GM12878 (cell line): ENCODE measurements around the gene NDUFB2. TPM values are rescaled to one million over a fixed set of nuclear protein-coding genes. Genes with fewer than 3 reads are reported as not detected.

Experiments used
- ATAC-seq: fragments of 200-7000 bp; cut with Tn5 transposase; 3 replicates; pipeline ENCODE4 v1.9.1; 2020; ENCODE audit warnings: mild to moderate bottlenecking, moderate library complexity
- BruUV-seq: library from RNA; stranded (reverse); fragments of 400-500 nt; replicated peaks from 2 replicates; lab custom pipeline; 2021; lab: Mats Ljungman, UMichigan
- CTCF ChIA-PET: fragments of 300-600 bp; sonication (Branson Sonifier 250); formaldehyde crosslinking; extraction: SDS; loops from one replicate; lab custom pipeline; 2021; ENCODE audit warnings: inconsistent platforms; lab: Yijun Ruan, JAX
- POLR2A ChIA-PET: fragments of 350-600 bp; formaldehyde crosslinking; extraction: SDS; loops from one replicate; lab custom pipeline; 2021; ENCODE audit warnings: inconsistent platforms; lab: Charles Lee
- RAD21 ChIA-PET: fragments of 300-600 bp; sonication (Branson Sonifier 250); formaldehyde crosslinking; loops from one replicate; lab custom pipeline; 2023; ENCODE audit warnings: antibody characterized with exemption; ENCODE audit not compliant: unreplicated experiment; lab: Charles Lee
- SMC1A ChIA-PET: fragments of 300-600 bp; sonication (Branson Sonifier 250); formaldehyde crosslinking; loops from one replicate; lab custom pipeline; 2023; ENCODE audit not compliant: unreplicated experiment, uncharacterized antibody; lab: Charles Lee
- DNase-seq: peaks from one replicate; pipeline ENCODE4 v3.0.0-alpha.2; 2011; ENCODE audit warnings: low read depth, low spot score
- FAIRE-seq: peaks from 3 replicates; lab custom pipeline; 2011; peaks lifted over from hg19 to GRCh38; lab: Jason Lieb, UNC
- H2AFZ ChIP-seq: 2 replicates; pipeline ENCODE4 v1.6.0; 2011; ENCODE audit warnings: low read depth, low read length, control low read depth; ENCODE audit not compliant: control insufficient read depth
- H3K27ac ChIP-seq: 2 replicates; pipeline ENCODE4 v1.5.1; 2011; ENCODE audit warnings: control low read depth; ENCODE audit not compliant: control insufficient read depth, insufficient read depth
- H3K27me3 ChIP-seq, 2 experiments: replicated peaks in 1 of 2; 2 replicates each; pipeline versions ENCODE4 v1.6.0 to v1.6.1; 2011; ENCODE audit warnings: low read length in 1 of 2; ENCODE audit not compliant: control insufficient read depth in 2 of 2, insufficient read depth in 2 of 2
- H3K36me3 ChIP-seq, 2 experiments: 2 replicates each; pipeline ENCODE4 v1.5.1; 2011; ENCODE audit warnings: low read length in 1 of 2; ENCODE audit not compliant: control insufficient read depth in 2 of 2, insufficient read depth in 2 of 2
- H3K4me1 ChIP-seq: 2 replicates; pipeline ENCODE4 v1.6.1; 2011; ENCODE audit warnings: mild to moderate bottlenecking, low read length, moderate library complexity, mixed read lengths; ENCODE audit not compliant: control insufficient read depth, insufficient read depth
- H3K4me2 ChIP-seq: 2 replicates; pipeline ENCODE4 v1.6.0; 2011; ENCODE audit warnings: control low read depth; ENCODE audit not compliant: control insufficient read depth, insufficient read depth
- H3K4me3 ChIP-seq: fragments of 200-600 bp; sonication (generic); 2 replicates; pipeline ENCODE4 v1.5.1; 2016
- H3K79me2 ChIP-seq: 2 replicates; pipeline ENCODE4 v1.6.0; 2011; ENCODE audit warnings: low read length; ENCODE audit not compliant: control insufficient read depth, insufficient read depth
- H3K9ac ChIP-seq: 2 replicates; pipeline ENCODE4 v1.8.0; 2011; ENCODE audit warnings: low read length, control low read depth, mixed read lengths; ENCODE audit not compliant: control insufficient read depth, insufficient read depth
- H3K9me3 ChIP-seq: replicated peaks from 3 replicates; pipeline ENCODE4 v1.5.1; 2011; ENCODE audit warnings: mild to moderate bottlenecking, low read length; ENCODE audit not compliant: control insufficient read depth, insufficient read depth
- H4K20me1 ChIP-seq: 2 replicates; pipeline ENCODE4 v1.6.0; 2011; ENCODE audit not compliant: control insufficient read depth, insufficient read depth
- GABPA ChIP-seq: IDR thresholded peaks from 2 replicates; pipeline ENCODE4 v1.6.1; 2014; ENCODE audit warnings: antibody characterized with exemption, low read depth, mild to moderate bottlenecking, inconsistent platforms
- PKNOX1 ChIP-seq: fragments of 450-650 bp; IDR thresholded peaks from 2 replicates; pipeline ENCODE4 v1.6.1; 2016; ENCODE audit warnings: mild to moderate bottlenecking
- RBBP5 ChIP-seq: fragments of 200-600 bp; sonication (generic); conservative IDR thresholded peaks from 2 replicates; pipeline ENCODE4 v1.6.1; 2016
- SPI1 ChIP-seq: IDR thresholded peaks from 2 replicates; pipeline ENCODE4 v1.6.1; 2011; ENCODE audit warnings: low read depth, mild to moderate bottlenecking, low read length, moderate library complexity, borderline replicate concordance; ENCODE audit not compliant: insufficient read depth
- TCF12 ChIP-seq: IDR thresholded peaks from 2 replicates; pipeline ENCODE4 v1.6.1; 2011; ENCODE audit warnings: low read depth, mild to moderate bottlenecking, low read length
- TCF3 ChIP-seq: IDR thresholded peaks from 2 replicates; pipeline ENCODE4 v1.6.1; 2012; ENCODE audit warnings: low read depth, mild to moderate bottlenecking, low read length, borderline replicate concordance; ENCODE audit not compliant: insufficient read depth
- WGBS: methylation state at CpG from one replicate; pipeline ENCODE4 v1.1.6; 2016; ENCODE audit warnings: low lambda C conversion rate; ENCODE audit not compliant: insufficient replicate concordance, insufficient coverage; ENCODE audit errors: missing lambda C conversion rate; 5-methylcytosine and 5-hydroxymethylcytosine counted together
- in situ Hi-C: fragments of 300-500 bp; cut with MboI; formaldehyde crosslinking; loops from 9 replicates; pipeline ENCODE4 v1.14.3; 2018; ENCODE audit warnings: mixed read lengths
- intact Hi-C: fragments of 100-400 bp; cut with micrococcal nuclease; formaldehyde crosslinking; loops from one replicate; pipeline ENCODE4 v1.14.2; 2022; ENCODE audit not compliant: unreplicated experiment
- polyA plus RNA-seq, 11 experiments: library from polyadenylated mRNA; depleted of rRNA in 4 of 11; unstranded in 6 of 11; stranded (reverse) in 5 of 11; fragments of >200 nt; fragmentation: Nextera tagmentation in 4 of 11; fragmentation: Illumina TruSeq in 1 of 11; extraction: Ambion mirVana in 4 of 11; extraction: Trizol in 1 of 11; gene quantifications; 1 replicate in 1 of 11; 2 replicates in 10 of 11; pipeline versions ENCODE4 v1.2.1 to v1.2.3, GENCODE V29; 2011 to 2016; ENCODE audit warnings: inconsistent platforms in 2 of 11, missing spikeins in 2 of 11, low read depth in 1 of 11
- total RNA-seq, 4 experiments: library from RNA; depleted of rRNA in 3 of 4; stranded (reverse); fragments of >200 nt in 3 of 4; fragmentation: Illumina TruSeq in 1 of 4; extraction: Trizol in 1 of 4; gene quantifications; 2 replicates each; pipeline versions ENCODE4 v1.2.1 to v1.2.3, GENCODE V29; 2013 to 2021

NDUFB2 gene
- total and polyA plus RNA-seq, 10 of the 15 experiments (the other 5 are each of a cell fraction or from before 2014, with no cell fraction given) = 109 to 1,236 (median 323) TPM

GRCh38 chr7:140674356-140674800 lies 22.1 kb upstream of the NDUFB2 start:
- 0 out of 4 replicates have a peak, but pooled peaks cover 0 to 3% of the 10 kb centered on the region in 2 experiments for H3K36me3 ChIP-seq
- in situ Hi-C loops (loop anchor here (10.0 kb wide), 1 partner anchor 340 kb away; the partner anchor contains the start of gene MRPS33), intact Hi-C loops (no loop called here)
- FAIRE-seq = peak; percentile 65
- SMC1A ChIA-PET = interaction anchor here (0.8 to 4.8 kb wide), 15 partner anchors 9 to 339 kb away, joined by 3 to 57 read pairs (median 5); partner anchors contain the start of genes MRPS33 and NDUFB2
- RAD21 ChIA-PET = interaction anchor here (0.5 to 3.5 kb wide), 11 partner anchors 18 to 974 kb away, joined by 3 to 23 read pairs (median 4); partner anchors contain the start of genes MKRN1, MRPS33 and NDUFB2
- WGBS = 5% methylated on average over 5 of the region's 5 CpGs
- DNase-seq = no peak
- no peak overlapping the region; the same call in 1 of the 2 replicates for H3K27ac ChIP-seq
- TF ChIP-seq GABPA (no peak), SPI1 (peak; percentile 84), RBBP5 (no peak), PKNOX1 (peak; percentile 59), TCF3 (peak; percentile 64; the same call in 1 of the 2 replicates), TCF12 (peak; percentile 91)
- no peaks in the 10 kb centered on the region for H3K9me3 ChIP-seq
- POLR2A ChIA-PET = interaction anchor here (0.5 to 2.4 kb wide), 7 partner anchors 12 to 343 kb away, joined by 3 to 11 read pairs (median 3); partner anchors contain the start of gene NDUFB2
- H3K4me2 ChIP-seq = peak overlapping the region; percentile 98
- H3K4me1 ChIP-seq = peaks cover 39% of the 10 kb centered on the region
- no peak overlapping the region; the same call in 1 of the 2 replicates for H3K9ac ChIP-seq
- H4K20me1 ChIP-seq = no peaks in the 10 kb centered on the region
- H3K79me2 ChIP-seq = no peaks in the 10 kb centered on the region; the same call in 1 of the 2 replicates
- no TSS peak for BruUV-seq
- H3K4me3 ChIP-seq = peak overlapping the region; percentile 82
- peak; percentile 26 for ATAC-seq
- no peaks in the 10 kb centered on the region for H3K27me3 ChIP-seq
- CTCF ChIA-PET = interaction anchor here (0.8 to 5.6 kb wide), 20 partner anchors 12 to 976 kb away, joined by 3 to 88 read pairs (median 4); partner anchors contain the start of genes MRPS33 and NDUFB2
- H2AFZ ChIP-seq = peak overlapping the region; percentile 86
